ENCODE data around the gene FPGS.

DNA sequence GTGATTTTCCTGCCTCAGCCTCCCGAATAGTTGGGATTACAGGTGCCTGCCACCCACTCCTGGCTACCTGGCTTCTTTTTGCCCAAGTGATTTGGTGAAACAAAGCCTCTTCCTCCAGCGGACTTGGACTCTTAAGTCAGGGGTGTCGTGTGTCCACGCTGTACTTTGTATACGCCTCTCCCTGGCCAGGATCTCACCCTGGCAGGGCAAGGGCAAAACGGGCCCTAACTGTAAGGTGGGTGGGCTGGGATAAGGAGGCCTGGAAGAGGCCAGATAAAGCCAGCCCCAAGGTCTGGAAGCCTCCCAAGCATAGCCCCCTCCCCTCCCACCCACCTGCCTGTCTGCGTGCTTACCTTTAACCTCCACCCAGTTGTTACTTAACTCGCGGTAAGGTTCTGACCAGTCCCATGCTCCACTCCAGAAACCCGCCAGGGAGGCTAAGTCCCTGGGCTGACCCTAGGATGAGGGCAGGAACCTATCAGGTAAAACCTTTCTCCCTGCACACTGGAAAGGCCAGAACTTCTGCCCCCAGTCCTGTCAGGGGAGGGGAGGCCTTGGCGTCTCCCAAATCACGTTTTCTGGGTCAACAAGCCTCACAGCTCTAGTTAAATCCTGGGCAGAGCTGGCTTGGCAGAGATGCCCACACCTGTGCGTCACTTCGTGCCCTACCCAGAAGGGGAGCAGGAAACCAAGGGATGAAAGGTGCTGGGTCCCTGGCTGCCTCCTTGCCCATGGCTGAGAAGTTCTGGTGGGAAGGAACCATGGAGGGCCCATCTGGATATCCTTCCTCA is 8.5 kb upstream of the FPGS start:
- TF ChIP-seq, protein P1, sequence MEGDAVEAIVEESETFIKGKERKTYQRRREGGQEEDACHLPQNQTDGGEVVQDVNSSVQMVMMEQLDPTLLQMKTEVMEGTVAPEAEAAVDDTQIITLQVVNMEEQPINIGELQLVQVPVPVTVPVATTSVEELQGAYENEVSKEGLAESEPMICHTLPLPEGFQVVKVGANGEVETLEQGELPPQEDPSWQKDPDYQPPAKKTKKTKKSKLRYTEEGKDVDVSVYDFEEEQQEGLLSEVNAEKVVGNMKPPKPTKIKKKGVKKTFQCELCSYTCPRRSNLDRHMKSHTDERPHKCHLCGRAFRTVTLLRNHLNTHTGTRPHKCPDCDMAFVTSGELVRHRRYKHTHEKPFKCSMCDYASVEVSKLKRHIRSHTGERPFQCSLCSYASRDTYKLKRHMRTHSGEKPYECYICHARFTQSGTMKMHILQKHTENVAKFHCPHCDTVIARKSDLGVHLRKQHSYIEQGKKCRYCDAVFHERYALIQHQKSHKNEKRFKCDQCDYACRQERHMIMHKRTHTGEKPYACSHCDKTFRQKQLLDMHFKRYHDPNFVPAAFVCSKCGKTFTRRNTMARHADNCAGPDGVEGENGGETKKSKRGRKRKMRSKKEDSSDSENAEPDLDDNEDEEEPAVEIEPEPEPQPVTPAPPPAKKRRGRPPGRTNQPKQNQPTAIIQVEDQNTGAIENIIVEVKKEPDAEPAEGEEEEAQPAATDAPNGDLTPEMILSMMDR (conservative IDR thresholded peaks at IDR 0.05), result no peak
- no peak for TF ChIP-seq ZFX (IDR thresholded peaks at IDR 0.05)

All from C4-2B (cell line).